K562 (cell line): ENCODE results near the gene SLCO3A1. TPM values are rescaled to one million over a fixed set of nuclear protein-coding genes. Genes with fewer than 3 reads are reported as not detected.

ENCODE experiments used
- ATAC-seq: fragments of 200-7000 bp; cut with Tn5 transposase; 3 replicates; pipeline ENCODE4 v1.9.1; 2020; ENCODE audit warnings: moderate library complexity
- BruUV-seq: library from RNA; stranded (reverse); fragments of 400-500 nt; replicated peaks from 2 replicates; lab custom pipeline; 2021; lab: Mats Ljungman, UMichigan
- CTCF ChIA-PET: fragments of 300-600 bp; formaldehyde crosslinking; extraction: SDS; loops from one replicate; lab custom pipeline; 2021; ENCODE audit warnings: low intra/inter-chr PET ratio; lab: Yijun Ruan, JAX
- POLR2A ChIA-PET: fragments of 300-600, 350-650 bp; sonication (Branson Sonifier 250); formaldehyde crosslinking; extraction: SDS; loops from one replicate; lab custom pipeline; 2021; ENCODE audit warnings: antibody characterized with exemption, inconsistent platforms; lab: Yijun Ruan, JAX
- DNase-seq, 4 experiments: peaks; one replicate each; pipeline versions ENCODE4 v3.0.0 to v3.0.0-alpha.2; 2011 to 2018; ENCODE audit warnings: low spot score in 3 of 4, mixed read lengths in 3 of 4; ENCODE audit errors: extremely low read depth in 1 of 4
- FAIRE-seq: peaks from 2 replicates; lab custom pipeline; 2011; peaks lifted over from hg19 to GRCh38; lab: Jason Lieb, UNC
- H2AFZ ChIP-seq: 2 replicates; pipeline ENCODE4 v1.6.0; 2011; ENCODE audit warnings: low read depth, low read length, control low read depth, inconsistent platforms
- H3K27ac ChIP-seq: fragments of 200-600 bp; 3 replicates; pipeline ENCODE4 v1.8.0; 2011; ENCODE audit warnings: low read depth, mild to moderate bottlenecking, control low read depth, inconsistent platforms, low read length, moderate library complexity, mixed read lengths; ENCODE audit errors: extremely low read depth
- H3K27me3 ChIP-seq, 2 experiments: fragments of 300-600 bp in 1 of 2; 2 replicates in 1 of 2; 3 replicates in 1 of 2; pipeline versions ENCODE4 v1.6.0 to v1.8.0; 2011; ENCODE audit warnings: inconsistent platforms in 2 of 2, low read length in 2 of 2, mild to moderate bottlenecking in 1 of 2, mixed read lengths in 1 of 2, moderate library complexity in 1 of 2; ENCODE audit not compliant: control insufficient read depth in 2 of 2, insufficient read depth in 2 of 2
- H3K36me3 ChIP-seq: fragments of 300-600 bp; 3 replicates; pipeline ENCODE4 v1.8.0; 2011; ENCODE audit warnings: mild to moderate bottlenecking, low read length, inconsistent platforms; ENCODE audit not compliant: control insufficient read depth, insufficient read depth
- H3K4me1 ChIP-seq, 2 experiments: fragments of 200-600 bp in 1 of 2; replicated peaks in 1 of 2; 2 replicates in 1 of 2; 3 replicates in 1 of 2; pipeline versions ENCODE4 v1.5.1 to v1.8.0; 2011; ENCODE audit warnings: inconsistent platforms in 2 of 2, low read length in 2 of 2, mild to moderate bottlenecking in 1 of 2, mixed read lengths in 1 of 2, moderate library complexity in 1 of 2; ENCODE audit not compliant: control insufficient read depth in 2 of 2, insufficient read depth in 2 of 2
- H3K4me2 ChIP-seq: 2 replicates; pipeline ENCODE4 v1.6.1; 2011; ENCODE audit warnings: low read length, control low read depth, inconsistent platforms, mixed read lengths; ENCODE audit not compliant: insufficient read depth
- H3K4me3 ChIP-seq: fragments of 200-600 bp; sonication (generic), shearing (Covaris generic); 2 replicates; pipeline ENCODE4 v1.5.1; 2016; ENCODE audit warnings: control low read depth, inconsistent platforms
- H3K79me2 ChIP-seq: fragments of 200-600 bp; 3 replicates; pipeline ENCODE4 v1.8.0; 2011; ENCODE audit warnings: low read length, inconsistent platforms; ENCODE audit not compliant: control insufficient read depth, insufficient read depth
- H3K9ac ChIP-seq, 2 experiments: 2 replicates each; pipeline versions ENCODE4 v1.6.0 to v1.6.1; 2011; ENCODE audit warnings: low read depth in 2 of 2, low read length in 2 of 2, control low read depth in 1 of 2, inconsistent platforms in 1 of 2, mild to moderate bottlenecking in 1 of 2, mixed read lengths in 1 of 2; ENCODE audit not compliant: insufficient read depth in 1 of 2
- H3K9me1 ChIP-seq: one replicate; pipeline ENCODE4 v1.6.0; 2011; ENCODE audit warnings: inconsistent platforms, mild to moderate bottlenecking, low read length, moderate library complexity; ENCODE audit not compliant: control insufficient read depth, insufficient read depth
- H3K9me3 ChIP-seq: replicated peaks from 2 replicates; pipeline ENCODE4 v1.5.1; 2011; ENCODE audit warnings: low read depth, low read length, inconsistent platforms; ENCODE audit not compliant: control insufficient read depth, insufficient read depth
- H4K20me1 ChIP-seq: replicated peaks from 2 replicates; pipeline ENCODE4 v1.6.1; 2011; ENCODE audit warnings: low read length, inconsistent platforms, mixed read lengths; ENCODE audit not compliant: control insufficient read depth, insufficient read depth
- ARID2 ChIP-seq: fragments of 450-650 bp; IDR thresholded peaks from 2 replicates; pipeline ENCODE4 v1.6.1; 2017; ENCODE audit warnings: antibody characterized with exemption, mild to moderate bottlenecking
- BCL6 ChIP-seq: fragments of 250-450 bp; sonication (Bioruptor Pico); IDR thresholded peaks from 2 replicates; pipeline ENCODE4 v1.4.0; 2020
- BRCA1 ChIP-seq, 2 experiments: fragments of 450-650 bp in 1 of 2; sonication (generic) in 1 of 2; formaldehyde crosslinking in 1 of 2; IDR thresholded peaks; 2 replicates each; pipeline versions ENCODE4 v1.5.0 to v1.6.1; 2017 to 2020; ENCODE audit warnings: mild to moderate bottlenecking in 1 of 2, missing genetic modification reagents in 1 of 2
- BRF1 ChIP-seq: IDR thresholded peaks from 3 replicates; pipeline ENCODE4 v1.6.1; 2011; ENCODE audit warnings: borderline replicate concordance, mild to moderate bottlenecking; ENCODE audit not compliant: insufficient read length; ENCODE audit errors: extremely low read depth
- GATAD2B ChIP-seq: fragments of 450-650 bp; IDR thresholded peaks from 2 replicates; pipeline ENCODE4 v1.6.1; 2017; ENCODE audit warnings: mild to moderate bottlenecking, borderline replicate concordance
- HIVEP1 ChIP-seq: fragments of 250-450 bp; sonication (Bioruptor Pico); IDR thresholded peaks from 2 replicates; pipeline ENCODE4 v1.4.0; 2020; ENCODE audit warnings: mild to moderate bottlenecking
- MEF2A ChIP-seq: IDR thresholded peaks from 2 replicates; pipeline ENCODE4 v1.6.1; 2011; ENCODE audit warnings: low read depth, mild to moderate bottlenecking, low read length, moderate library complexity; ENCODE audit not compliant: control insufficient read depth
- MEIS2 ChIP-seq: fragments of 450-650 bp; IDR thresholded peaks from 2 replicates; pipeline ENCODE4 v1.6.1; 2014; ENCODE audit warnings: mild to moderate bottlenecking; ENCODE audit not compliant: partially characterized antibody
- RCOR1 ChIP-seq, 2 experiments: IDR thresholded peaks; 2 replicates each; pipeline ENCODE4 v1.6.1; 2012; ENCODE audit warnings: low read depth in 2 of 2, low read length in 2 of 2, borderline replicate concordance in 1 of 2, improper control_type of control experiment in 1 of 2
- SMARCA5 ChIP-seq: fragments of 450-650 bp; IDR thresholded peaks from 2 replicates; pipeline ENCODE4 v1.6.1; 2016
- SRSF9 ChIP-seq: fragments of 200-400 bp; formaldehyde crosslinking; IDR thresholded peaks from 2 replicates; pipeline ENCODE4 v1.6.1; 2017; ENCODE audit warnings: low read depth, low read length, borderline replicate concordance
- WHSC1 ChIP-seq: IDR thresholded peaks from one replicate; pipeline ENCODE4 v1.6.1; 2012; ENCODE audit warnings: low read length, control low read depth, inconsistent platforms
- ZNF24 ChIP-seq: fragments of 450-650 bp; IDR thresholded peaks from 2 replicates; pipeline ENCODE4 v1.6.1; 2016
- ZNF785 ChIP-seq: fragments of 250-450 bp; sonication (Bioruptor Pico); IDR thresholded peaks from 2 replicates; pipeline ENCODE4 v1.4.0; 2020; ENCODE audit warnings: mild to moderate bottlenecking
- WGBS: fragments of 100-300 bp; shearing (Covaris generic); methylation state at CpG from one replicate; pipeline ENCODE4 v1.1.6; 2016; ENCODE audit warnings: low coverage, mixed read lengths; ENCODE audit not compliant: insufficient coverage; ENCODE audit errors: missing lambda C conversion rate; 5-methylcytosine and 5-hydroxymethylcytosine counted together
- in situ Hi-C: fragments of 300-500 bp; cut with MboI; formaldehyde crosslinking; loops from 4 replicates; pipeline ENCODE4 v1.15.0; 2018; ENCODE audit warnings: inconsistent platforms, mixed read lengths
- intact Hi-C: fragments of 100-400 bp; cut with micrococcal nuclease; formaldehyde crosslinking; loops from 2 replicates; pipeline ENCODE4 v1.14.2; 2022
- polyA plus RNA-seq, 8 experiments: library from polyadenylated mRNA; depleted of rRNA in 4 of 8; stranded (reverse) in 5 of 8; unstranded in 3 of 8; fragments of >200 nt; fragmentation: Nextera tagmentation in 2 of 8; fragmentation: Illumina TruSeq in 1 of 8; extraction: Ambion mirVana in 2 of 8; extraction: Trizol in 1 of 8; gene quantifications; 2 replicates each; pipeline versions ENCODE4 v1.2.1 to v1.2.3, GENCODE V29; 2011 to 2014; ENCODE audit warnings: inconsistent platforms in 1 of 8, missing spikeins in 1 of 8
- total RNA-seq, 7 experiments: library from RNA; depleted of rRNA in 6 of 7; stranded (reverse); fragments of >200 nt in 6 of 7; fragmentation: Illumina TruSeq in 2 of 7; extraction: Trizol in 2 of 7; gene quantifications; 2 replicates each; pipeline versions ENCODE4 v1.2.1 to v1.2.3, GENCODE V29; 2011 to 2021; ENCODE audit warnings: low replicate concordance in 1 of 7
- TF ChIP-seq, protein P1 (sequence below): fragments of 450-650 bp; IDR thresholded peaks from 2 replicates; pipeline ENCODE4 v1.6.1; 2016; ENCODE audit warnings: missing biosample characterization, missing genetic modification characterization

SLCO3A1 gene
- total and polyA plus RNA-seq, 9 of the 15 experiments (the other 6 are each of a cell fraction or from before 2014, with no cell fraction given) = 0.01 to 0.84 (median 0.06) TPM; not detected in 3

DNA sequence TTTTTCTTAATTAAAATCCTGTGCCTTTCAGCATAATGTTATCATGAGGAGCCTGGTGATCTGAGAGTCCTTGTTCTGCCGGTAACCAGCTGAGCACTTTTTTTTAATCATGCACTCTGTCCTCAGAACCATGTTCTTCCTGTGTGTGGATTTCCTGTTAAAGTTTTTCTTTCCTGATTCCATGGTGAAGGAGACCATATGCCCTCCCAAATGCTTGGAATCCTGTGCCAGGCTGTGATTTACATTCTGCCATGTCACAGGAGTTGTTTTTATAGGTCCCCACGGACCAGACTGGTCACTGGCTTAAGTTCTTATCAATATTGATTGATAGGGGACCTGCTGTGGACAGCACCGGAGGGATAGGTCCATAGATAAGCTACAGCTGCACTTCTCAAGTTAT is 257.8 kb downstream of the SLCO3A1 start (continued):
- TF ChIP-seq BRCA1 (IDR thresholded peaks at IDR 0.05) = no peak
- no peak for TF ChIP-seq BRCA1 (CRISPR knock-in tag; IDR thresholded peaks at IDR 0.05)
- TF ChIP-seq WHSC1 = no peak
- no peak for TF ChIP-seq BRF1
- TF ChIP-seq GATAD2B = no peak
- no peak for TF ChIP-seq SRSF9

DNA sequence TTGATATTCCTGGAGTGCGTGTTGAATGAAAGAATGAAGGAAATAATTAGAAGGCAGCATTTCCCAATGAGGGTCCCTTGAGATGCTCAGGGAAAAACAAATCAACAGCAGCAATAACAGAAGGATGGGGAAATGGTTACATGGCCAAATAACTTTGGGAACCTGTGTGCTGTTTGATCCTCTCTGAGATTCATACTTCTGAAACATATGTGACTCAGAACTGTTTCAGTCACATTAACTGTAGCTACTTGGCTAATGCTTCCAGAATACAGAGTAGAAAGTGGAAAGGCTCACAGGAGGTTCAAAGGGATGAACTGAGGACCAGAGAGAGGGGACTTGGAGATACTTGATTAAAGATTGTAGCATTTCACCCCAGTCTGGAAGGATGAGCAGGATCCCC is 258.2 kb downstream of the SLCO3A1 start:
- Histone ChIP-seq H2AFZ (no peak overlapping the region), H3K27ac (no peak overlapping the region), H3K4me1 (no peaks in the 10 kb centered on the region), H3K36me3 (no peaks in the 10 kb centered on the region), H3K4me2 (no peak overlapping the region), H4K20me1 (no peaks in the 10 kb centered on the region; the same call in 1 of the 2 replicates), H3K79me2 (no peaks in the 10 kb centered on the region), H3K4me3 (no peak overlapping the region), H3K9me3 (no peaks in the 10 kb centered on the region), H3K9ac (no peak overlapping the region), H3K9me1 (no peaks in the 10 kb centered on the region)
- ATAC-seq = no peak
- intact Hi-C loops = no loop called here
- no peak for FAIRE-seq
- DNase-seq = no peak
- CTCF ChIA-PET = no interaction called here
- in situ Hi-C loops = no loop called here
- POLR2A ChIA-PET = interaction anchor here (1.2 kb wide), 1 partner anchor 13 kb away, joined by 3 read pairs; no protein-coding TSS in a partner anchor
- TF ChIP-seq RCOR1 (IDR thresholded peaks at IDR 0.05; ENCODE audit: borderline replicate concordance in 1 of 2, low read depth in 2 of 2, low read length in 2 of 2) (no peak), BCL6 (CRISPR knock-in tag) (no peak), MEIS2 (no peak), ZNF785 (CRISPR knock-in tag) (no peak), HIVEP1 (CRISPR knock-in tag) (no peak), ARID2 (no peak), MEF2A (no peak), ZNF24 (no peak), SMARCA5 (no peak)
- TF ChIP-seq, protein P1, sequence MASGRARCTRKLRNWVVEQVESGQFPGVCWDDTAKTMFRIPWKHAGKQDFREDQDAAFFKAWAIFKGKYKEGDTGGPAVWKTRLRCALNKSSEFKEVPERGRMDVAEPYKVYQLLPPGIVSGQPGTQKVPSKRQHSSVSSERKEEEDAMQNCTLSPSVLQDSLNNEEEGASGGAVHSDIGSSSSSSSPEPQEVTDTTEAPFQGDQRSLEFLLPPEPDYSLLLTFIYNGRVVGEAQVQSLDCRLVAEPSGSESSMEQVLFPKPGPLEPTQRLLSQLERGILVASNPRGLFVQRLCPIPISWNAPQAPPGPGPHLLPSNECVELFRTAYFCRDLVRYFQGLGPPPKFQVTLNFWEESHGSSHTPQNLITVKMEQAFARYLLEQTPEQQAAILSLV (tag) = no peak
- TF ChIP-seq, all 486 proteins: peak for 0
- 0% methylated on average over 1 of the region's 1 CpG for WGBS
- BruUV-seq = no TSS peak
- peaks cover 0 to 7% of the 10 kb centered on the region in 2 experiments; a peak in 3 of 5 replicates for H3K27me3 ChIP-seq
